ENCODE measurements around the gene ACTMAP.

DNA sequence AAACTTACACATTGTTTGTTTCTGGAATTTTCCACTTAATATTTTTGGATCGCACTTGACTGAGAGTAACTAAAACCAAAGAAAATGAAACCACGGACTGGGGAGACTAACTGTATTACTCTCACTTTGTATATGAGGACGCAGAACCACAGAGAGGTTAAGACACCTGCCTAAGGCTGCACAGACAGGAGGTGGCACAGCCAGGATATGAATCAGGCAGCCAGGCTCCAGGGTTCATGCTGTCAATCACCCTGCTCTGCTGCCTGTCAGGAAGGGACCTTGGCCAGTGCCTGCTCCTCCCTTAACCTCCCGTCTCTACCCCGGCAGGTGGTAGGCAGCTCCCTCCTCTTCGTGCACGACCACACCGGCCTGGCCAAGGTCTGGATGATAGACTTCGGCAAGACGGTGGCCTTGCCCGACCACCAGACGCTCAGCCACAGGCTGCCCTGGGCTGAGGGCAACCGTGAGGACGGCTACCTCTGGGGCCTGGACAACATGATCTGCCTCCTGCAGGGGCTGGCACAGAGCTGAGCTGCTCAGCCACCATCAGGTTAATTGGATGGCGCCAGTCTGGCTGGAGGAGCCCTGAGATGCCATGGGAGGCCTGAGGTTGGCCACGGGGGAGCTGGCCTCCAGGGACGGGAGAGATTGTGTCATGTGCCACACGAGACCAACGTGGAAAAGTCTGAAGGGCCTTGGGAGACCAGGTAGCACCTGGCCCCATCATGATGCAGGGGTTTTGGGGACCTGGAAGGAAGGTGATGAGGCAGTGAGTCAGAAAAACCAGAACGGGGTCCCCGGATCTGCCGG, 11.0 kb downstream of the ACTMAP start:
- no peak for TF ChIP-seq BACH2 (CRISPR knock-in tag; IDR thresholded peaks at IDR 0.05; ENCODE audit: borderline replicate concordance)
- TF ChIP-seq ZNF8 (CRISPR knock-in tag; IDR thresholded peaks at IDR 0.05) = no peak
- TF ChIP-seq RARB (CRISPR knock-in tag; IDR thresholded peaks at IDR 0.05) = no peak
- no peak for TF ChIP-seq OSR1 (CRISPR knock-in tag; IDR thresholded peaks at IDR 0.05)
- TF ChIP-seq TOX (CRISPR knock-in tag; IDR thresholded peaks at IDR 0.05; ENCODE audit: borderline replicate concordance) = no peak
- no peak for TF ChIP-seq TSHZ2 (CRISPR knock-in tag; IDR thresholded peaks at IDR 0.05)

All from SK-N-SH treated with all-trans-retinoic acid at 6 μM for 48 hours (cell line).